WI38 (cell line): Measurements from ENCODE around the gene APLN.
A peak's percentile ranks its signal among the peaks of the same experiment; 100 is the strongest.

Source experiments
- H3K4me3 ChIP-seq: 2 replicates; pipeline ENCODE4 v1.5.1; 2011; ENCODE audit warnings: low read depth, mild to moderate bottlenecking, control low read depth, low read length
- CTCF ChIP-seq: IDR thresholded peaks from 2 replicates; pipeline ENCODE4 v1.5.1; 2012; ENCODE audit warnings: low read depth, mild to moderate bottlenecking, control low read depth, low read length

Gene APLN

DNA sequence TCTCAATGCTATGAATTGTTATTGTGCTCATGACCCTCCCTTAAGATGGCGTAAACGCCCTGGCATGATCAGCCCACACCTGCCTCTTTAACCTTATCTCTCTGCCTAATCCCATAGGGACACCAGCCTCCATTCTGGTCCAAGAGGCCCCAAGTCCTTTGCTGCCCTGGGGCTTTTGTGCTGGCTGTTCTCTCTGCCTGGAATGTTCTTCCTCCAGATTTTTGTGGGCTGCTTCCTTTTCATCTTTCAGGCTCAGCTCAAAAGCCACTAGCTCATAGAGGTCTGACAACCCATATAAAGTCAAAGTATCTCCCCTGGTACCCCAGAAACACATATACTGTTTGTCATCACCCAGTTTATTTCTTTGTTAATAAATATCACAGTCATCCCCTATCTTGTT is 42.4 kb downstream of the APLN start:
- no peak overlapping the region for H3K4me3 ChIP-seq
- no peak for TF ChIP-seq CTCF

- no peak overlapping the region for H3K4me3 ChIP-seq
These were observed 45.4 kb downstream of the APLN start for GRCh38 chrX:129609395-129609794.

DNA sequence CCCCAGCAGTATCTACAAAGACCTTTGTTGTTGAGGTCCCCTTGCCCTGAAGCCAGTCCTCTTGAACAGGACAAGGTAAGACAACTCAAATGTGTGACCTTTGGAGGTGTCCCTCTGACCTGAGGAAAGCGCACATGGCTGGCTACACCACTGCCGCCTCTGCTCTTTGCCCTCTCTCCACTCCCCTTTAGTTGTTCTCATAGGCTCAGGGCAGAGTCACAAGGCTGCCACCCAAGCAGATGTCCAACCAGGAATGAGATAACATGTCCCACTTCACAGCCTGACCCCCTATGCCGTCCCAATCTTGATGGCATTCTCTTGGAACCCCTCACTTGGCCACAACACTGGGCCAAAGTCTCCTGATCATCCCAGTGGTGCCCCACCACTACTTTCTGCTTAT is 46.3 kb downstream of the APLN start:
- TF ChIP-seq CTCF: no peak
- no peak overlapping the region for H3K4me3 ChIP-seq

More at GRCh38 chrX:129609395-129609794, 45.4 kb downstream of the APLN start:
- TF ChIP-seq CTCF: no peak

DNA sequence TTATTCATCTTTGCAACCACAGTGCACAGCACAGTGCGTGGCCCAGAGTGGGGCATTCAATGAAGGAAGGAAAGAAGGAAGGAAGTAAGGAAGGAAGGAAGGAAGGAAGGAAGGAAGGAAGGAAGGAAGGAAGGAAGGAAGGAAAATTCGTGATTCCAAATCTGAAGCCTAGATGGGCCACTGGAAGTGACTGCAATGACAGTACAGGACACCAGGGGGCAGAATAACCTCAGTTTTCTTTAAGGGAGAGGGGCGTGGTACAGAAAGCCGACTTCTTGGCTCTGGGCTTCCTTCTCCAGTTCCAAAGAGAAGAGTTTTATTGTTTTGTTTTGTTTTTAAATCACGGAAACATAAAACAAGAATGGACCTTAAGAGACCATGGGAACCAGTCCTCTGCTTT is 47.8 kb downstream of the APLN start:
- peak; percentile 77 for TF ChIP-seq CTCF
- H3K4me3 ChIP-seq: no peak overlapping the region

GRCh38 chrX:129600981-129601424 is 53.8 kb downstream of the APLN start:
- peak; percentile 71 for TF ChIP-seq CTCF
- no peak overlapping the region for H3K4me3 ChIP-seq

- H3K4me3 ChIP-seq: no peak overlapping the region
- no peak for TF ChIP-seq CTCF
These were observed 54.8 kb downstream of the APLN start for GRCh38 chrX:129599996-129600395.

- no peak for TF ChIP-seq CTCF
- H3K4me3 ChIP-seq: no peak overlapping the region
These were observed 55.3 kb downstream of the APLN start for GRCh38 chrX:129599499-129599898.
